ENCODE results near the gene NPY4R. TPM values are rescaled to one million over a fixed set of nuclear protein-coding genes. Genes with fewer than 3 reads are reported as not detected.
"Not testable (repeated sequence)": the region's sequence is repeated elsewhere in the genome, so short reads cannot be mapped to it uniquely, and the experiment has no call there.

NPY4R gene
- total RNA-seq, 2 donors from 2014 or later: 3.1 to 6.6 TPM

DNA sequence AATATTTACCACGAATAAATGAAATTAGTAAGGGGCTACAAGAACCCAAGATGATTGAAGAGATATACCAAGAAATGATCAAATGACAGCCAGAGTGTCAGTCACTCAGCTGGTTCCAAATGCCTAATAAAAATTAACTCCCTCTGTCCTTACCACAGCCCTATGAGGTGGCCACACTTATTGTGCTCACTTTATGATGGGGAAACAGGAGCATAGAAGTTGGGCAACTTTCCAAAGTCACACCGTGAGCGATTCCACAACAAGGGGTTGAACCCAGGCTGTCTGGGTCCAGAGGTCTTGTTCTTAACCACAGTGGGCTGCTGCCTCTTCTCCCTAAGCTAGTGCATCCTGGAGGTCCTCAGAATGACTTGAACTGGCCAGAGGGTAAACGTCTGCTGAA lies 31.6 kb upstream of the NPY4R start:
- intact Hi-C loops (cut with DNase I); H3K4me1 ChIP-seq (replicated peaks); H3K4me3 ChIP-seq; H3K27me3 ChIP-seq (replicated peaks; ENCODE audit: insufficient read depth); H3K9me3 ChIP-seq; DNase-seq (ENCODE audit: low spot score); H3K27ac ChIP-seq; H3K36me3 ChIP-seq: not testable (repeated sequence)
- no CpG with 5 or more reads among the region's 4 CpGs for WGBS

DNA sequence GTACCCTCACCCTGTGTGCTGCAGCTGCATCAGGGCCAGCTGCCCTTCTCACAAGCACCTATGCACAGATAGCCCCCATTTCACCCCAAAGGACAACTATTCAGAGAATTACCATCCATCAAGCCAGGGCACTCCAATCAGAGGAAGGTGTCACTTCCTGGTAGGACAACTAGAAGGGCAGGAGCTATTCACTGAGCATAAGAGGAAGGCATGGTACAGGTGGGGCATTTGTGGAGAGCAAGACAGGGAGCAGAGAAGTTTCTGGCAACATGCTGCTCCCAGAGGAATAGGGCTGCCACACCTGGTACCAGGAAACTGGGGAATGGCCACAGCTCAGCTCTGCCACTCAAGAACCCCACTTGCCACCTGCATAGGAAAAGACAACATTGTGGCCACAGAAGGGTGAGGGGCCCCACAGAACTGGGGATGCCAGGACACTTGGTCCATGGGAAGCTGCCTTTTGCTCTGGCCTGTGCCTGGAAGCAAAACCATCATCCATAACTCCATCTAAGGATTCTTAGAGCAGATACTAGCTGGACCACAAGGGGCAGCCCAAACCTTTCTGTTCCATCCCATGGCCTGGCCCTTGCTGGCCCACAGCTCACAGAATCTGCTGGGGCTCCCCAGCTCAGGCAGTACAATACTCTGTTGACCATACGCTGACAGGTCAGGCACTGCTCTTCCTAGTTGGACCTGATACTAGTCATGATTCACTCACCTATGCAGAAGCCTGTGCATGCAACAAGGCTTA lies 25.8 kb upstream of the NPY4R start:
- intact Hi-C loops (cut with DNase I); DNase-seq (ENCODE audit: low spot score); H3K4me3 ChIP-seq; H3K4me1 ChIP-seq (replicated peaks); H3K27ac ChIP-seq; H3K27me3 ChIP-seq (replicated peaks; ENCODE audit: insufficient read depth); H3K36me3 ChIP-seq; H3K9me3 ChIP-seq: not testable (repeated sequence)
- no CpG with 5 or more reads among the region's 1 CpG for WGBS

DNA sequence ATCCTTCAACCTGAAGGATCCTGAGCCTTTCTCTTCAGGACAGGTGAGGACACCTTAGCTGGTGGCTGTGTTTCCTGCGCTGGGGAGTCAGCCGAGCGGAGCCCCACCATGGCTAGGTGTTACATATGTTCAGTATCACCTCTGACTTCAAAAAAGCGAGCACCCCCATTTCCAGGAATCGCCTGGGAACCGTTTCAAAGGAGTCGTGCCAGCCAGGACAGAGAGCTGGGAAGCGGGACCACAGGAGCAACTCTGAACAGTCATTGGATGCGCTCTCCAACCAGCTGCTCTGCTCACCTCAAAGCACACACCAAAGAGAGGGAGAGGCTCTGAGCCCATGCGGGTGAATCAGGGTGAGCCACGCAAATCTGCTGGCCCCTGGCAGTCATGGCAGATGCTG lies 24.5 kb upstream of the NPY4R start:
- intact Hi-C loops (cut with DNase I); H3K27me3 ChIP-seq (replicated peaks; ENCODE audit: insufficient read depth); DNase-seq (ENCODE audit: low spot score); H3K9me3 ChIP-seq; H3K4me1 ChIP-seq (replicated peaks); H3K27ac ChIP-seq; H3K36me3 ChIP-seq; H3K4me3 ChIP-seq: not testable (repeated sequence)
- 100% methylated on average over 2 of the region's 11 CpGs for WGBS

DNA sequence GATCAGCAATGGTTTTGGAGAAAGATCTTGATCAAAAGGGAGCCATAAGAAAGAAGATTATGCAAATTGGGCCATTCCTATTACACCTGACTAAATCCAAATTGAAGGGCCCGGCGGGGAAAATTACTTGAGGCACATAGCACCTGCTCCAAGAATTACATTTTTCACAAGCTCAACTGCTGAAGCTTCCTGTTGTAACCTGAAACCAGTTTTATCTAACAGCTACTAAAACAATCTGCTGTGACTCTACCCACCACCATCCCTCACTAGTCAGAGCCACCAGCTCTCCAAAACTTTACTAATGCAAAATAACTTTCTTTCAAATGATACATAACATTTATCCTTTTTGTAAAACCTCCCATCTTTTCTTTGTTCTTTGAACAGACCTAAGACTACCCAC lies 20.7 kb upstream of the NPY4R start:
- H3K9me3 ChIP-seq; H3K4me3 ChIP-seq; H3K27me3 ChIP-seq (replicated peaks; ENCODE audit: insufficient read depth); H3K27ac ChIP-seq; H3K4me1 ChIP-seq (replicated peaks); intact Hi-C loops (cut with DNase I); H3K36me3 ChIP-seq; DNase-seq (ENCODE audit: low spot score): not testable (repeated sequence)
- WGBS: no CpG with 5 or more reads among the region's 2 CpGs

- H3K27me3 ChIP-seq (replicated peaks; ENCODE audit: insufficient read depth); H3K27ac ChIP-seq; DNase-seq (ENCODE audit: low spot score); H3K4me1 ChIP-seq (replicated peaks); intact Hi-C loops (cut with DNase I); H3K36me3 ChIP-seq; H3K9me3 ChIP-seq; H3K4me3 ChIP-seq: not testable (repeated sequence)
- WGBS: 67% methylated on average over 1 of the region's 3 CpGs
Observed at GRCh38 chr10:46474746-46475320, 9.1 kb upstream of the NPY4R start.

GRCh38 chr10:46473758-46474157 lies 8.0 kb upstream of the NPY4R start:
- intact Hi-C loops (cut with DNase I); H3K4me3 ChIP-seq; H3K27me3 ChIP-seq (replicated peaks; ENCODE audit: insufficient read depth); H3K27ac ChIP-seq; H3K36me3 ChIP-seq; DNase-seq (ENCODE audit: low spot score); H3K4me1 ChIP-seq (replicated peaks); H3K9me3 ChIP-seq: not testable (repeated sequence)
- 48% methylated on average over 3 of the region's 3 CpGs for WGBS

- H3K9me3 ChIP-seq; intact Hi-C loops (cut with DNase I); H3K27ac ChIP-seq; H3K4me3 ChIP-seq; H3K36me3 ChIP-seq; H3K27me3 ChIP-seq (replicated peaks; ENCODE audit: insufficient read depth); H3K4me1 ChIP-seq (replicated peaks); DNase-seq (ENCODE audit: low spot score): not testable (repeated sequence)
- no CpG with 5 or more reads among the region's 1 CpG for WGBS
Observed at GRCh38 chr10:46470134-46470533, 4.4 kb upstream of the NPY4R start.

GRCh38 chr10:46468119-46468809 lies 2.5 kb upstream of the NPY4R start:
- H3K36me3 ChIP-seq; H3K4me3 ChIP-seq; intact Hi-C loops (cut with DNase I); H3K27ac ChIP-seq; H3K9me3 ChIP-seq; H3K27me3 ChIP-seq (replicated peaks; ENCODE audit: insufficient read depth); H3K4me1 ChIP-seq (replicated peaks); DNase-seq (ENCODE audit: low spot score): not testable (repeated sequence)
- no CpG with 5 or more reads among the region's 4 CpGs for WGBS

DNA sequence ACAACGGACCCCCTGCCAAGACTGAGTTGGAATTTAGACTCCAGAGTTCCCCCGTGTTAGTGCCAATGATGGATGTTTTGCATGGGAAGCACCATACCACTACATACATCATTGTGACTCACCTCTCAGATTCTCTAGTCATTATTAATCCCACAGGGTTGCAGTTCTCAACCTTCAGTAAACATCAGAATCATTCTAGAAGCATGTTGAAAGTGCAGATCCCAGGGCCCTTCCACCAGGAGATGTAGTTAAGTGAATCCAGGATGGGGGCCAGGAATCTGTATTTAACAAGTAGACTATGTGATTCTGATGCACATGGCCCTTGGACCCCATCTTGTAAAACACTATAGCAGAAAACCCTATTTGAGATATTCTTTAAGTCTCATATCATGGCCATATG lies 2.1 kb downstream of the NPY4R start:
- no CpG with 5 or more reads among the region's 2 CpGs for WGBS
- H3K27ac ChIP-seq; DNase-seq (ENCODE audit: low spot score); H3K4me3 ChIP-seq; H3K9me3 ChIP-seq; H3K4me1 ChIP-seq (replicated peaks); H3K27me3 ChIP-seq (replicated peaks; ENCODE audit: insufficient read depth); intact Hi-C loops (cut with DNase I); H3K36me3 ChIP-seq: not testable (repeated sequence)

DNA sequence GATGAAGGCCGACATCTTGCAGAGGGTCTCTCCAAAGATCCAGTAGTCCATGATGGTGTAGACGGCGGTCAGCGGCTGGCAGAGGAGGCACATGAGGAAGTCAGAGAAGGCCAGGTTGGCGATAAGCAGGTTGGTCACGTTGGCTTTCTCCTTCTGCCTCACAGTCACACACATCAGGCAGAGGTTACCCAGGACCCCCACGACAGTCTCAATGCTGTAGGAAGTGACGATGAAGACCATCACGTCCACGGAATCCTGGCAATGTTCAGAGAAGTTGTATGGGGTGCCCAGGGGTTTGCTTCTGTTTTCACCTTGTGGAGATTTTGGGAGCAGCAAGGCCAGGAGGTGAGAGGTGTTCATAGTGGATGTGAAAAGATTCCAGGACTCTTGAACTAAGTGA lies 3.5 kb downstream of the NPY4R start:
- H3K4me3 ChIP-seq; DNase-seq (ENCODE audit: low spot score); H3K36me3 ChIP-seq; H3K27me3 ChIP-seq (replicated peaks; ENCODE audit: insufficient read depth); intact Hi-C loops (cut with DNase I); H3K4me1 ChIP-seq (replicated peaks); H3K9me3 ChIP-seq; H3K27ac ChIP-seq: not testable (repeated sequence)
- 91% methylated on average over 4 of the region's 10 CpGs for WGBS

GRCh38 chr10:46459579-46459978 lies 6.2 kb downstream of the NPY4R start:
- intact Hi-C loops (cut with DNase I); H3K9me3 ChIP-seq; DNase-seq (ENCODE audit: low spot score); H3K4me1 ChIP-seq (replicated peaks); H3K27me3 ChIP-seq (replicated peaks; ENCODE audit: insufficient read depth); H3K4me3 ChIP-seq; H3K36me3 ChIP-seq; H3K27ac ChIP-seq: not testable (repeated sequence)
- 78% methylated on average over 3 of the region's 7 CpGs for WGBS

DNA sequence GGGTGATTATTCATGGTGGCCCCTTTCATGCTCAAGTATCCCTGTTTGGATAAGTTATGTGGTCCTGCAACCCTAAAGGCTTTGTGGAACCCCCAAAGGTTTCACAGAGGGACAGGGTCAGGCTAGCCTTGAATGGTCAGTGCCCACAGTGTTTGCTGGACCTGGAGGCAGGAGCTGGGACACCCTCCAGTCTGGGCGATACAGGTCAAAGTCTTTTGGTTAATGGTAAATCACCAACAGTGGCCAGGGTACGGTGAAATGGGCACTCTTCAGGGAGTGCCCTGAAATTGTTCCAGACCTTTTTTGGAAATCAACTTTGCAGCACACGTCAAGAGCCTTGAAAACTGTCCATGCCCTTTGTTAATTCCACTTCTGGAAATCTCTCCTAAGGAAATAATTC lies 8.7 kb downstream of the NPY4R start:
- H3K27me3 ChIP-seq (replicated peaks; ENCODE audit: insufficient read depth); H3K36me3 ChIP-seq; H3K27ac ChIP-seq; intact Hi-C loops (cut with DNase I); H3K4me1 ChIP-seq (replicated peaks); H3K9me3 ChIP-seq; DNase-seq (ENCODE audit: low spot score); H3K4me3 ChIP-seq: not testable (repeated sequence)
- no CpG with 5 or more reads among the region's 3 CpGs for WGBS

All from prostate gland (tissue), 2 donors.